Measurements from ENCODE around the gene ATP5PD. TPM values are rescaled to one million over a fixed set of nuclear protein-coding genes. Genes with fewer than 3 reads are reported as not detected.

The ATP5PD gene
- total RNA-seq, 1 experiment from 2014 or later = 289 TPM

DNA sequence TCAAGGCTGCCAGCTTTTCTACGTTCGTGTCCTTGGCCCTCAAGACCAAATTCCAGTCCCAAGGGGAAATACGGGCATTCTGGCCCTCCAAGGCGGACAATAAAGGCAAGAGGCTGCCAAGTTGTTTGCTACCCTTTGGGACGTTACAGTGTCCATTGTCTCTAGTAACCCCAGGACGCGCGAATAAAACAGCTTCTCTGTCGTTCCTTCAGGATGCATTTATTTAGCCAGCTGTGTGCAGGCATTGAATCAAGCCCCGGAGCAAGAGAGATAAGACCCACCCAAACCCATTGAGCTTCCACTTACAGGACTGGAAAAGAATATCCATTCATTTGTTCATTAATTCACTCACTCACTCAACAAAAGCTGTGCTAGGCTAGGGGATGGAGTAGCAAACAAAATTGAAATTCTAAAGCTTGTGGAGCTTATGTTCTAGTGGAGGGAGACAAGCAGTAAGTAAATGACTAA, 33.6 kb downstream of the ATP5PD start:
- Mint-ChIP-seq H3K4me1 (ENCODE audit: low read depth, unreplicated experiment) (peaks cover 40% of the 10 kb centered on the region), H3K4me3 (ENCODE audit: low read depth, unreplicated experiment) (peak overlapping the region; percentile 97), H3K27ac (ENCODE audit: unreplicated experiment) (peak overlapping the region; percentile 74), H3K9me3 (ENCODE audit: low read depth, unreplicated experiment) (no peaks in the 10 kb centered on the region), H3K36me3 (ENCODE audit: insufficient read depth, unreplicated experiment) (peaks cover 42% of the 10 kb centered on the region), H3K27me3 (ENCODE audit: unreplicated experiment) (no peaks in the 10 kb centered on the region)
- DNase-seq = no peak
- intact Hi-C loops (cut with micrococcal nuclease; ENCODE audit: unreplicated experiment) = loop anchor here (5.0 kb wide), 1 partner anchor 51 kb away; no protein-coding TSS in a partner anchor
- TSS peak; percentile 81 for BruUV-seq (replicated peaks)
- CTCF ChIA-PET = interaction anchor here (0.7 to 3.9 kb wide), 15 partner anchors 14 to 277 kb away, joined by 3 to 38 read pairs (median 4); partner anchors contain the start of genes ARMC7, CDR2L and HID1
- TF ChIP-seq, protein P1, sequence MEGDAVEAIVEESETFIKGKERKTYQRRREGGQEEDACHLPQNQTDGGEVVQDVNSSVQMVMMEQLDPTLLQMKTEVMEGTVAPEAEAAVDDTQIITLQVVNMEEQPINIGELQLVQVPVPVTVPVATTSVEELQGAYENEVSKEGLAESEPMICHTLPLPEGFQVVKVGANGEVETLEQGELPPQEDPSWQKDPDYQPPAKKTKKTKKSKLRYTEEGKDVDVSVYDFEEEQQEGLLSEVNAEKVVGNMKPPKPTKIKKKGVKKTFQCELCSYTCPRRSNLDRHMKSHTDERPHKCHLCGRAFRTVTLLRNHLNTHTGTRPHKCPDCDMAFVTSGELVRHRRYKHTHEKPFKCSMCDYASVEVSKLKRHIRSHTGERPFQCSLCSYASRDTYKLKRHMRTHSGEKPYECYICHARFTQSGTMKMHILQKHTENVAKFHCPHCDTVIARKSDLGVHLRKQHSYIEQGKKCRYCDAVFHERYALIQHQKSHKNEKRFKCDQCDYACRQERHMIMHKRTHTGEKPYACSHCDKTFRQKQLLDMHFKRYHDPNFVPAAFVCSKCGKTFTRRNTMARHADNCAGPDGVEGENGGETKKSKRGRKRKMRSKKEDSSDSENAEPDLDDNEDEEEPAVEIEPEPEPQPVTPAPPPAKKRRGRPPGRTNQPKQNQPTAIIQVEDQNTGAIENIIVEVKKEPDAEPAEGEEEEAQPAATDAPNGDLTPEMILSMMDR (IDR thresholded peaks at IDR 0.05; ENCODE audit: unreplicated experiment) = no peak

DNA sequence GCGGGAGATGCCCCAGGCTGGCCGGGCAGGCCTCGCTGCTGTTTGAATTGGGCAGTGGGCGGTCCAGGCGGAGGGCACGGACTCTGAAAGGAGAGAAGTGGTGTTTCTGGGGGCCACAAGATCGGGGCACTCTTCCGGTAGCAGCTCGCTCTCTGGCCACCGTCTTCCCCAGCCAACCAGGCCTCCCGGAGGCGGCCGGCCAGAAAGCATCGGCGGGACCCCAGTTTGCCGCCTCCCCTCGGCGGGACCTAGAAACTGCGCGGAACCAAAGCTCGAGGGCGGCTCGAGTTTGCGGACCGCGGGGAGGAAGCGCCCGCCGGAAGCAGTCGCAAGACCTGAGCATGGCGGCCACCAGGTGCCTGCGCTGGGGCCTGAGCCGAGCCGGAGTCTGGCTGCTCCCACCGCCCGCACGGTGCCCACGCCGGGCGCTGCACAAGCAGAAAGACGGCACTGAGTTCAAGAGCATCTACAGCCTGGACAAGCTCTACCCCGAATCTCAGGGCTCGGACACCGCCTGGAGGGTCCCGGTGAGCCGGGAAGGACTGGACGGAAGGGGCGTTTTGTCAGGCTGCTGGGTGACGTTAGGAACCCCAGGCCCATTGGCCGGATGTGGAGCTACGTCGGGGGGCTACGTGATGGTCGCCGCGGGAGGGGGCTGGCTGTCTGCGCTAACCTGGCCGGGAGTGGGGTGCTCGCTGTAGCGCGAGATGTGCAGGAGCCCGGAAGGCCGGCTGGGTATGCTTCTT, 34.2 kb downstream of the ATP5PD start, which contains the start of gene MRPL58:
Gene MRPL58, plus strand, starts transcription at position 325 of the 746 bp plus-strand sequence. Its CDS starts 17 bp downstream, at position 342.
- no TSS peak for BruUV-seq (replicated peaks)
- intact Hi-C loops (cut with micrococcal nuclease; ENCODE audit: unreplicated experiment) = loop anchor here (5.0 kb wide), 1 partner anchor 50 kb away; no protein-coding TSS in a partner anchor

DNA sequence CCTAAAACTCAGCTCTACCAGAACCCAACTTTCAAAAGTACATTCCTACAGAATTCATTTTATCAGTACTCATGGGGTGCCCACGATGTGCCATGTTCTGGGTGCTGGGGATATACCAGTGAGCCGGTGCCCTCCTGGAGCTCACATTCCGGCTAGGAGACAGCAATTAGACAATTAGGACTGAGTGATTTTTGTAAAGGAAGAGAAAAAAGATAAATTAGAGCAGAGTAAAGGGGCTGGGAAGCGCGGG, 34.7 kb downstream of the ATP5PD start:
- Mint-ChIP-seq H3K36me3 (ENCODE audit: insufficient read depth, unreplicated experiment) (peaks cover 42% of the 10 kb centered on the region), H3K9me3 (ENCODE audit: low read depth, unreplicated experiment) (no peaks in the 10 kb centered on the region), H3K27me3 (ENCODE audit: unreplicated experiment) (no peaks in the 10 kb centered on the region), H3K4me1 (ENCODE audit: low read depth, unreplicated experiment) (peaks cover 40% of the 10 kb centered on the region), H3K27ac (ENCODE audit: unreplicated experiment) (peak overlapping the region; percentile 74), H3K4me3 (ENCODE audit: low read depth, unreplicated experiment) (peak overlapping the region; percentile 97)
- BruUV-seq (replicated peaks) = TSS peak; percentile 69
- intact Hi-C loops (cut with micrococcal nuclease; ENCODE audit: unreplicated experiment) = loop anchor here (5.0 kb wide), 1 partner anchor 50 kb away; no protein-coding TSS in a partner anchor
- TF ChIP-seq, protein P1 (IDR thresholded peaks at IDR 0.05; ENCODE audit: unreplicated experiment) = no peak
- CTCF ChIA-PET = interaction anchor here (0.8 to 3.9 kb wide), 14 partner anchors 13 to 160 kb away, joined by 3 to 38 read pairs (median 4); partner anchors contain the start of genes ARMC7, CDR2L and HID1
- no peak for DNase-seq

More for the DNA sequence above, 34.2 kb downstream of the ATP5PD start, which contains the start of gene MRPL58:
- Mint-ChIP-seq H3K27ac (ENCODE audit: unreplicated experiment) (peak within 1 kb of the TSS; percentile 74), H3K9me3 (ENCODE audit: low read depth, unreplicated experiment) (no peaks in the 10 kb centered on the region), H3K27me3 (ENCODE audit: unreplicated experiment) (no peaks in the 10 kb centered on the region), H3K4me3 (ENCODE audit: low read depth, unreplicated experiment) (peak within 1 kb of the TSS; percentile 97), H3K36me3 (ENCODE audit: insufficient read depth, unreplicated experiment) (peaks cover 42% of the 10 kb centered on the region), H3K4me1 (ENCODE audit: low read depth, unreplicated experiment) (peaks cover 40% of the 10 kb centered on the region)
- CTCF ChIA-PET = interaction anchor here (0.7 to 3.9 kb wide), 17 partner anchors 13 to 277 kb away, joined by 3 to 38 read pairs (median 4); partner anchors contain the start of genes ARMC7, CDR2L and HID1
- peak; percentile 91 for DNase-seq
- TF ChIP-seq, protein P1 (IDR thresholded peaks at IDR 0.05; ENCODE audit: unreplicated experiment) = peak; percentile 64

DNA sequence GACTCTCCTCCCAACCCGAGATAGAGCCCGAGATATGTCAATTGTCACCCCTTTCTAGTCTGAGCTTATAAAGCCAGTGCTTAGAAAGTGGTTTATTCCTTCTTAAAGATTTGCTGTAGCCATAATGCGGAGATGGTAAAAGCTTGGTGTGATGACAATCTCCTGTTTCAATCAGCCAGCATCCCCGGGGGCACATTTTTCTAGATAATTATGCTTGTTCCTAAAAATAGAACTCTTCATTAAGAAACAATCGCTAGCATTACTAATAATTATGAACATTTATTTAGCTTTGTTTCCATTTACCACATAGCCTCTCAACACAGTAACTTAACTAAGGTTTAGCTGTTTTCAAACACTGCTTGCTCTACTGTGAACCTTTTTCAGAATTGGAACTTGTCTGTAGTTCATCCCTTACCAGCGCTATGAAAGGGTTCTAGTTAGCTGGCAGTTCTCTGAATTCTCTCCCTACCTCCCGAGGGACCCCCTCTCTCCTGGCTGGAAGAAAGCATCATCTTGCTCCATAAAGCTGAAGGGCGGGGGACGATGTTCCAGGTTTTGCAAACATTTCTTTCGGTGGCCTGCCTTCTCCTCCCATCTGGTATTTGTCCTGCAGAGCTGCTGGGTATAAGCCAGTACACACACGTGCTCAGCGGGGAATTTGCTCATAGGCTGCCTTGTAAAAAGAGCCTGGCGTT, 35.2 kb downstream of the ATP5PD start:
- H3K27me3 Mint-ChIP-seq (ENCODE audit: unreplicated experiment) = no peaks in the 10 kb centered on the region
- peak; percentile 13 for DNase-seq
- H3K27ac Mint-ChIP-seq (ENCODE audit: unreplicated experiment) = peak overlapping the region; percentile 74
- no TSS peak for BruUV-seq (replicated peaks)
- peaks cover 47% of the 10 kb centered on the region for H3K36me3 Mint-ChIP-seq (ENCODE audit: insufficient read depth, unreplicated experiment)
- CTCF ChIA-PET = interaction anchor here (0.6 to 3.9 kb wide), 15 partner anchors 16 to 160 kb away, joined by 3 to 38 read pairs (median 4); partner anchors contain the start of genes ARMC7, CDR2L and HID1
- H3K4me3 Mint-ChIP-seq (ENCODE audit: low read depth, unreplicated experiment) = peak overlapping the region; percentile 97
- intact Hi-C loops (cut with micrococcal nuclease; ENCODE audit: unreplicated experiment) = loop anchor here (5.0 kb wide), 1 partner anchor 49 kb away; no protein-coding TSS in a partner anchor
- H3K9me3 Mint-ChIP-seq (ENCODE audit: low read depth, unreplicated experiment) = no peaks in the 10 kb centered on the region
- TF ChIP-seq, protein P1 (IDR thresholded peaks at IDR 0.05; ENCODE audit: unreplicated experiment) = no peak
- peaks cover 40% of the 10 kb centered on the region for H3K4me1 Mint-ChIP-seq (ENCODE audit: low read depth, unreplicated experiment)
